Measurements from ENCODE around the gene PCDH9. TPM values are rescaled to one million over a fixed set of nuclear protein-coding genes. Genes with fewer than 3 reads are reported as not detected.

The PCDH9 gene
- total and polyA plus RNA-seq, 4 experiments from 2014 or later, result 0.08 to 0.18 (median 0.14) TPM

DNA sequence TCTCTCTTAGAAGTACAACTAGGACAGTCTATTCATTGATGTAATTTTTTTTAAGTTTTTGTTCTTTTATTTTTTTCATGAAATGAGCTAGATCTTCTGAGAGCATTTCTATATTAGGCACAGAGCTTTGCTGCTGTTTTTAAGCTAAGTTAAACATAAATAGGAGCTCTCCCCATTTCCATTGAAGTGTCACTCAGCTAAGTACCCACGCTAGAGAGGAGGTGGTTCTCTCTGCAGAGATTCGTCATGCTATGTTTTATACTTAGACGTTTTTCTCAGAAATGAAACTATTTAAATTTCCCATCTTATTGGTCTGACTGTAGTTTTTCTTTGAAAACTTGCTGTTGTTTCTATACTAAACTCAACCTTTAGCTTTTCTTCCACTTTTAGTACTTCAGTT is 271.5 kb downstream of the PCDH9 start:
- POLR2A ChIA-PET (ENCODE audit: partially characterized antibody), result no interaction called here
- Mint-ChIP-seq H3K27ac (no peak overlapping the region), H3K27me3 (no peaks in the 10 kb centered on the region), H3K4me1 (no peaks in the 10 kb centered on the region), H3K4me3 (no peak overlapping the region), H3K9me3 (peaks cover 0 to 11% (median 3%) of the 10 kb centered on the region in 8 donors), H3K36me3 (no peaks in the 10 kb centered on the region)
- Histone ChIP-seq H3K27ac (ENCODE audit: low read depth, low read length) (no peak overlapping the region), H3K4me3 (ENCODE audit: low read length in 2 of 2) (no peak overlapping the region), H3K9me3 (ENCODE audit: control insufficient read depth in 1 of 2, low read length in 2 of 2) (no peaks in the 10 kb centered on the region), H3K36me3 (ENCODE audit: insufficient read depth, low read length) (no peaks in the 10 kb centered on the region), H3K4me1 (ENCODE audit: insufficient read depth, low read length) (no peaks in the 10 kb centered on the region), H3K27me3 (ENCODE audit: insufficient read depth, low read length) (no peaks in the 10 kb centered on the region)
- CTCF ChIA-PET (ENCODE audit: partially characterized antibody), result no interaction called here
- DNase-seq, result no peak
- intact Hi-C loops (cut with micrococcal nuclease), result no loop called here

DNA sequence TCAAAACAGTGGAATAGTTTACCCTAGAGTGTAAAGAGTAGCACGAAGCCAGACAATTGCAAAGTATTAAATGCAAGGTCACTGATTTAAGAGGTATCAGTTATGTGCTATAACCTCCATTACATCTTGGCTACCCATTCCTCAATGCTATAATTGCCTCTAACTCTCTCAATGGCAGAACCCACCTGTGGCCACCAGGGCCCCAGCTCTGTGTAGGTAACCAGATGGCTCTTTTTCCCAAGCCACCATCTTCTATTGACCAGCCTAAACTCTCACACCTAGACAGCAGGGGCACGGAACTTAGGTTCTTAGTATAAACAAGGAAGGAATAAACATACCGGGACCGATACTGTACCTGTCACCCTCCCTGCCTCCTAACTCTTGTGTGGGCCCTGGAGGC is 277.6 kb downstream of the PCDH9 start:
- H3K4me3 ChIP-seq (ENCODE audit: low read length in 2 of 2), result no peak overlapping the region
- H3K36me3 ChIP-seq (ENCODE audit: insufficient read depth, low read length), result no peaks in the 10 kb centered on the region
- H3K4me1 Mint-ChIP-seq, result no peaks in the 10 kb centered on the region
- no peak overlapping the region for H3K27ac Mint-ChIP-seq
- no peak overlapping the region for H3K27ac ChIP-seq (ENCODE audit: low read depth, low read length)
- ChIA-PET CTCF (ENCODE audit: partially characterized antibody) (no interaction called here), POLR2A (ENCODE audit: partially characterized antibody) (no interaction called here)
- H3K4me1 ChIP-seq (ENCODE audit: insufficient read depth, low read length), result no peaks in the 10 kb centered on the region
- no peak for DNase-seq
- H3K36me3 Mint-ChIP-seq, result no peaks in the 10 kb centered on the region
- intact Hi-C loops (cut with micrococcal nuclease), result no loop called here
- no peak overlapping the region for H3K4me3 Mint-ChIP-seq
- H3K27me3 ChIP-seq (ENCODE audit: insufficient read depth, low read length), result no peaks in the 10 kb centered on the region
- peaks cover 0 to 7% (median 3%) of the 10 kb centered on the region in 8 donors for H3K9me3 Mint-ChIP-seq
- no peaks in the 10 kb centered on the region for H3K9me3 ChIP-seq (ENCODE audit: control insufficient read depth in 1 of 2, low read length in 2 of 2)
- no peaks in the 10 kb centered on the region for H3K27me3 Mint-ChIP-seq

DNA sequence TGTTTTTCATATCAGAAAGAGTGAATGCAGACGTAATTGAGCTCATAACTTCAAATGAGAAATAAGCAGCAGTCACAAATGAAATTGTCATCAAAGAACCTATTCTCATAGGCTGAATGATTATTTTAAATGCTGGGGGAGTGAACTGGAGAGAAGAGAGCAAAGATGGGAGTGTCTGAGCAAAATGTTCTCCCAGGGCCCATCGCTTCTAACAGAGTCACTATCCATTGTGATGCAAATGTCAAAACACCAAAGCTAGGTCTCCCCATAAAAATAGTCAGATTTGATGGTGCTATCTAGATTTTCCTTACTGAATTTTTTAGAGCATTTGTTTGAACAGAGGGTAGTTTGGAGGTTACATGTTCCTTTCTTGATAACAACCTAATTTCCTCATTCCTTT is 278.7 kb downstream of the PCDH9 start:
- Histone ChIP-seq H3K27ac (ENCODE audit: low read depth, low read length) (no peak overlapping the region), H3K4me1 (ENCODE audit: insufficient read depth, low read length) (no peaks in the 10 kb centered on the region), H3K9me3 (ENCODE audit: control insufficient read depth in 1 of 2, low read length in 2 of 2) (no peaks in the 10 kb centered on the region), H3K27me3 (ENCODE audit: insufficient read depth, low read length) (no peaks in the 10 kb centered on the region), H3K4me3 (ENCODE audit: low read length in 2 of 2) (no peak overlapping the region), H3K36me3 (ENCODE audit: insufficient read depth, low read length) (no peaks in the 10 kb centered on the region)
- intact Hi-C loops (cut with micrococcal nuclease), result no loop called here
- H3K4me3 Mint-ChIP-seq, result no peak overlapping the region
- ChIA-PET CTCF (ENCODE audit: partially characterized antibody) (no interaction called here), POLR2A (ENCODE audit: partially characterized antibody) (no interaction called here)
- no peaks in the 10 kb centered on the region for H3K27me3 Mint-ChIP-seq
- H3K27ac Mint-ChIP-seq, result no peak overlapping the region
- no peak for DNase-seq
- no peaks in the 10 kb centered on the region for H3K36me3 Mint-ChIP-seq
- H3K4me1 Mint-ChIP-seq, result no peaks in the 10 kb centered on the region
- peaks cover 0 to 4% (median 0%) of the 10 kb centered on the region in 8 donors for H3K9me3 Mint-ChIP-seq

DNA sequence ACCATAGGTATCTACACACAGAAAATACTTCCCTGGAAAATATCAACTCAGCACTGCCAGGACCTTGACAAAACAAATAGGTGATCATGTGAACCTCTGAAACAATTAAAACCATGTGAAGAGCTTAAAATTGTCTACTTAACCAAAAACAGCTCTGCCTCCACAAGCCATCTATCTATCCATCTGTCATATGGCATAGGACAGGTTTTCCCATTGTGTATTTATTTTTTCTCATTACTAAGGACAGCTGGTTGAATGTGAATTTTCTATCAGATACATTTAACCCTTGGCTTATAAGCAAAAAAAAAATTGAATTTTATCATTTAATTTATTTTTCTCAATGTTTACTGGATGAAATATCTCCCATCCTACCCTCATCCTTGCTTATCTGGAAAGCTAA is 279.5 kb downstream of the PCDH9 start:
- H3K27me3 Mint-ChIP-seq, result no peaks in the 10 kb centered on the region
- Histone ChIP-seq H3K4me1 (ENCODE audit: insufficient read depth, low read length) (no peaks in the 10 kb centered on the region), H3K27ac (ENCODE audit: low read depth, low read length) (no peak overlapping the region), H3K36me3 (ENCODE audit: insufficient read depth, low read length) (no peaks in the 10 kb centered on the region), H3K9me3 (ENCODE audit: control insufficient read depth in 1 of 2, low read length in 2 of 2) (no peaks in the 10 kb centered on the region), H3K4me3 (ENCODE audit: low read length in 2 of 2) (no peak overlapping the region), H3K27me3 (ENCODE audit: insufficient read depth, low read length) (no peaks in the 10 kb centered on the region)
- no peaks in the 10 kb centered on the region for H3K36me3 Mint-ChIP-seq
- intact Hi-C loops (cut with micrococcal nuclease), result no loop called here
- ChIA-PET CTCF (ENCODE audit: partially characterized antibody) (no interaction called here), POLR2A (ENCODE audit: partially characterized antibody) (no interaction called here)
- peaks cover 0 to 4% (median 0%) of the 10 kb centered on the region in 8 donors for H3K9me3 Mint-ChIP-seq
- no peak overlapping the region for H3K27ac Mint-ChIP-seq
- H3K4me1 Mint-ChIP-seq, result no peaks in the 10 kb centered on the region
- DNase-seq, result no peak
- H3K4me3 Mint-ChIP-seq, result no peak overlapping the region

DNA sequence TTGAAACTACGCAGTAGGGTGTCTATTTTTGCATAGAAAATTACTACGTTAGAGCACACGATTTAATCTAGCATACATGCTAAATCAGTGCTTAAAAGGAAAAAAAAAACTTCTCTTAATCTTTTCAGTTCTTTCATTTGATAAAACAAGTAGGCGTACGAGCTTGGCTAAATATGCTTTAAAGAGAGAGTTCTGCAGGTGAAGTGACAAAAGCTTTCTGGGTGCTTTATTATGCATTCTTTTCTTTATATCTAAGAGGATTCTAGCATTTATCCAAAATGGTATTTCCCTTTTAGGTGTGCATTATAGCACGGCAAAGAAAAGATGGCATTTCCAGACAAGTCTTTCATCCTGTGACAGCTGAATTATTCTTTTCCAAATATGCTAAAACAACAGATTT is 281.2 kb downstream of the PCDH9 start:
- H3K4me1 ChIP-seq (ENCODE audit: insufficient read depth, low read length), result no peaks in the 10 kb centered on the region
- no peaks in the 10 kb centered on the region for H3K27me3 ChIP-seq (ENCODE audit: insufficient read depth, low read length)
- H3K36me3 ChIP-seq (ENCODE audit: insufficient read depth, low read length), result no peaks in the 10 kb centered on the region
- H3K9me3 ChIP-seq (ENCODE audit: control insufficient read depth in 1 of 2, low read length in 2 of 2), result no peaks in the 10 kb centered on the region
- ChIA-PET CTCF (ENCODE audit: partially characterized antibody) (no interaction called here), POLR2A (ENCODE audit: partially characterized antibody) (no interaction called here)
- no peak for DNase-seq
- Mint-ChIP-seq H3K9me3 (peaks cover 0 to 10% (median 0%) of the 10 kb centered on the region in 8 donors), H3K27me3 (no peaks in the 10 kb centered on the region), H3K27ac (no peak overlapping the region), H3K36me3 (no peaks in the 10 kb centered on the region), H3K4me3 (no peak overlapping the region), H3K4me1 (no peaks in the 10 kb centered on the region)
- intact Hi-C loops (cut with micrococcal nuclease), result no loop called here
- H3K27ac ChIP-seq (ENCODE audit: low read depth, low read length), result no peak overlapping the region
- no peak overlapping the region for H3K4me3 ChIP-seq (ENCODE audit: low read length in 2 of 2)

DNA sequence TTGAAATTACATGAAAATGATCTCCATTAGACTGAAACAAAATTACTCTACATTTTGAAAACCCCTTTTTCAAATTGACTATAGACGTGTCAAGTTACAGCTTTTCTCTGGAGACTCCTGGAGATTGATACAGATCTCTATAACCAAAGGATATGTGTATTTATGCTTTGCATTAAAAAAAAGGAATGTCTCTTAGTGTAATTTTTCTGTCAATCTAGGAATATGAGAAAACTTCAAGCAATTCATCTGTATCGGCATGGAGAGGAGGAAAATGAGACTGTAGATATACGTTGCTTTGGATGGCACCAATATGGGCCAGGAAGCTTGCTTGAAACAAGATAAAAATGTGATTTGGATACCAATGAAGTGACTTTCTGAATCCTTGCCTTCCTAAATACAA is 286.6 kb downstream of the PCDH9 start:
- peaks cover 0 to 10% (median 4%) of the 10 kb centered on the region in 8 donors for H3K9me3 Mint-ChIP-seq
- POLR2A ChIA-PET (ENCODE audit: partially characterized antibody), result no interaction called here
- H3K36me3 Mint-ChIP-seq, result no peaks in the 10 kb centered on the region
- intact Hi-C loops (cut with micrococcal nuclease), result no loop called here
- no peak overlapping the region for H3K4me3 Mint-ChIP-seq
- no peaks in the 10 kb centered on the region for H3K27me3 Mint-ChIP-seq
- H3K9me3 ChIP-seq (ENCODE audit: control insufficient read depth in 1 of 2, low read length in 2 of 2), result no peaks in the 10 kb centered on the region
- CTCF ChIA-PET (ENCODE audit: partially characterized antibody), result no interaction called here
- no peak overlapping the region for H3K4me3 ChIP-seq (ENCODE audit: low read length in 2 of 2)
- H3K27ac ChIP-seq (ENCODE audit: low read depth, low read length), result no peak overlapping the region
- no peaks in the 10 kb centered on the region for H3K36me3 ChIP-seq (ENCODE audit: insufficient read depth, low read length)
- no peaks in the 10 kb centered on the region for H3K27me3 ChIP-seq (ENCODE audit: insufficient read depth, low read length)
- H3K27ac Mint-ChIP-seq, result no peak overlapping the region
- no peaks in the 10 kb centered on the region for H3K4me1 ChIP-seq (ENCODE audit: insufficient read depth, low read length)
- no peak for DNase-seq
- H3K4me1 Mint-ChIP-seq, result no peaks in the 10 kb centered on the region

DNA sequence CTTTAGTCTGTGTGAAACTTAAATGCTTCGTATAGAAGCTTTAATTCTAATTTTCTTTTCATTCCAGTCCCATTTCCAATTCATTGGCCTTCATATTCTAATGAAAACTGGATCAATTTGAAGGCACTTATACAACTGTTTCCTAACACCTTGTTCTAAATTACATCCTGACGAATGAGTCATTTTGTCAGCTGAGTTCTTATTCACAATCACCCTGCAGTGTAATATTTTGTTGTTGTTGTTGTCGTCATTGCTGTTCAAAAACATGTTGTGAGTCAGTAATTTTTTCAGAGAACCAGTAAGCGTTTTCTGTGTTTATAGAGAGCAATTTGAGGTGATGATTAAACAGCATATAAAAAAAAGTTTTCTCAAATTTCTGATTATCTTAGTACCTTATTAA is 290.0 kb downstream of the PCDH9 start:
- Histone ChIP-seq H3K4me1 (ENCODE audit: insufficient read depth, low read length) (no peaks in the 10 kb centered on the region), H3K27ac (ENCODE audit: low read depth, low read length) (no peak overlapping the region), H3K9me3 (ENCODE audit: control insufficient read depth in 1 of 2, low read length in 2 of 2) (no peaks in the 10 kb centered on the region), H3K36me3 (ENCODE audit: insufficient read depth, low read length) (no peaks in the 10 kb centered on the region), H3K27me3 (ENCODE audit: insufficient read depth, low read length) (no peaks in the 10 kb centered on the region), H3K4me3 (ENCODE audit: low read length in 2 of 2) (no peak overlapping the region)
- no peaks in the 10 kb centered on the region for H3K36me3 Mint-ChIP-seq
- intact Hi-C loops (cut with micrococcal nuclease), result no loop called here
- DNase-seq, result no peak
- peaks cover 0 to 8% (median 2%) of the 10 kb centered on the region in 8 donors for H3K9me3 Mint-ChIP-seq
- no peak overlapping the region for H3K27ac Mint-ChIP-seq
- CTCF ChIA-PET (ENCODE audit: partially characterized antibody), result no interaction called here
- H3K4me3 Mint-ChIP-seq, result no peak overlapping the region
- H3K4me1 Mint-ChIP-seq, result no peaks in the 10 kb centered on the region
- POLR2A ChIA-PET (ENCODE audit: partially characterized antibody), result no interaction called here
- H3K27me3 Mint-ChIP-seq, result no peaks in the 10 kb centered on the region

DNA sequence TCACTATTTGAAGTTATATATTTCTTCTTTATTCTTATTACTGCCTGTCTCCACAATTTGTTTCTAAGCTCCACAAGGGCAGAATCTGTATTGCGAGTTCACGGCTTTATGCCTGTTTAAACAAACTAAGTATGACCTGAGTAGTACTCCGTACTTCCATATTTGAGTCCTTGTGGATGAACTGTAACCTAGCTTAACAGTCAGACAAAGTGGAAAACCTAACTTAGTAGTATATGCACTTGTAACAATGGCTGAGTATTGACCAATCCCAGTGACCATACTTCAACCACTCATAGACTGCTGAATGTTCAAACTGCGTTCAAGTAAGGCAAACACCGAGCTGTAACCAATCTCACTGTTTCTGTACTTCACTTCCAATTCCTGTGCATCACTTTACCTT is 292.7 kb downstream of the PCDH9 start:
- H3K9me3 Mint-ChIP-seq, result peaks cover 0 to 17% (median 7%) of the 10 kb centered on the region in 8 donors

More for the DNA sequence above, 292.7 kb downstream of the PCDH9 start:
- Mint-ChIP-seq H3K4me3 (no peak overlapping the region), H3K27me3 (no peaks in the 10 kb centered on the region), H3K36me3 (no peaks in the 10 kb centered on the region), H3K4me1 (no peaks in the 10 kb centered on the region), H3K27ac (no peak overlapping the region)
- no peak for DNase-seq
- POLR2A ChIA-PET (ENCODE audit: partially characterized antibody), result no interaction called here
- no peaks in the 10 kb centered on the region for H3K9me3 ChIP-seq (ENCODE audit: control insufficient read depth in 1 of 2, low read length in 2 of 2)
- H3K36me3 ChIP-seq (ENCODE audit: insufficient read depth, low read length), result no peaks in the 10 kb centered on the region
- no peak overlapping the region for H3K4me3 ChIP-seq (ENCODE audit: low read length in 2 of 2)
- H3K27me3 ChIP-seq (ENCODE audit: insufficient read depth, low read length), result no peaks in the 10 kb centered on the region
- no peak overlapping the region for H3K27ac ChIP-seq (ENCODE audit: low read depth, low read length)
- H3K4me1 ChIP-seq (ENCODE audit: insufficient read depth, low read length), result no peaks in the 10 kb centered on the region
- CTCF ChIA-PET (ENCODE audit: partially characterized antibody), result no interaction called here
- intact Hi-C loops (cut with micrococcal nuclease), result no loop called here

Data from CD4-positive, alpha-beta memory T cell (primary cell).